ENCODE data around the gene CSNK1G1.

Gene CSNK1G1

DNA sequence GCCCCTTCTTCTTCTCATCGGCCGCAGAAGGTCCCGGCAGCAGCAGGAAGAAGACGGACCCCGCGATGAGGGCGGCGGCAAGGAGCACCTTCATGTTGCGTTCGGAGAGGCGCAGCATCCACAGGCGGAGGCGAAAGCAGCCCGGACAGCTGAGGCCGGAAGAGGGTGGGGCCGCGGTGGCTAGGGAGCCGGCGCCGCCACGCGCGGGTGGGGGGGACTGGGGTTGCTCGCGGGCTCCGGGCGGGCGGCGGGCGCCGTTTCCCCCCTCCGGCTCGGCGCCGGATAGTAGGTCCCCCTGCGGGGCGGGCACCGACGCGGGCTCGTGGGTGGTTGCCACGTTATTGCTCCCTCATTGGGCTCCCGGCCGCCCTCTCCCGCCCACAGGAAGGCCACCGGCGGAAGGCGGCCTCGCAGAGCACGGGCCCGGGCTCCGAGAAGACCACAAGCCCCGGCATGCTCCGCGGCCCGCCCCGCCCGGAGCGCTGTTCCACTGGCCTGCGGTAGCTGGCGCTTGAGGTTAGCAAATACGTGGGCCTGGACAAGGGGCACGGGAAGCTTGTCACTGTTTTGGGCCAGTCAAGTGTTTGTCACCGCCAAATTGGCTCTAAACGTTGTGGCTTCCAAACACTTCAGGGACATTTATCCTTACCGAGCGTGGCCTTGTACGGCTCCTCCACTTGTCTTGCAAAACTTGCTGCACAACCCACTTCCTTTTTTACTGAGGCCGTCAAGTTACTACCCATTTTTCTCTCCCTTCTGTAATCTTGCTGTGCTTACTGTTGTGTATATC is 192.9 kb downstream of the CSNK1G1 start, which contains the start of gene PPIB:
Gene PPIB, minus strand, starts transcription at position 154 of the 790 bp plus-strand sequence. Its CDS starts 36 bp downstream, at position 118.
- TF ChIP-seq, protein P1, sequence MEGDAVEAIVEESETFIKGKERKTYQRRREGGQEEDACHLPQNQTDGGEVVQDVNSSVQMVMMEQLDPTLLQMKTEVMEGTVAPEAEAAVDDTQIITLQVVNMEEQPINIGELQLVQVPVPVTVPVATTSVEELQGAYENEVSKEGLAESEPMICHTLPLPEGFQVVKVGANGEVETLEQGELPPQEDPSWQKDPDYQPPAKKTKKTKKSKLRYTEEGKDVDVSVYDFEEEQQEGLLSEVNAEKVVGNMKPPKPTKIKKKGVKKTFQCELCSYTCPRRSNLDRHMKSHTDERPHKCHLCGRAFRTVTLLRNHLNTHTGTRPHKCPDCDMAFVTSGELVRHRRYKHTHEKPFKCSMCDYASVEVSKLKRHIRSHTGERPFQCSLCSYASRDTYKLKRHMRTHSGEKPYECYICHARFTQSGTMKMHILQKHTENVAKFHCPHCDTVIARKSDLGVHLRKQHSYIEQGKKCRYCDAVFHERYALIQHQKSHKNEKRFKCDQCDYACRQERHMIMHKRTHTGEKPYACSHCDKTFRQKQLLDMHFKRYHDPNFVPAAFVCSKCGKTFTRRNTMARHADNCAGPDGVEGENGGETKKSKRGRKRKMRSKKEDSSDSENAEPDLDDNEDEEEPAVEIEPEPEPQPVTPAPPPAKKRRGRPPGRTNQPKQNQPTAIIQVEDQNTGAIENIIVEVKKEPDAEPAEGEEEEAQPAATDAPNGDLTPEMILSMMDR (IDR thresholded peaks at IDR 0.05): peak; percentile 5 to 26
- H3K4me3 ChIP-seq: peak within 1 kb of the TSS; percentile 74 to 84
- no peaks in the 10 kb centered on the region for H3K27me3 ChIP-seq
- intact Hi-C loops (cut with DNase I; ENCODE audit: low total_unique reads): loop anchor here (5.0 to 10.0 kb wide), 4 partner anchors 71 to 1449 kb away; partner anchors contain the start of genes CIAO2A, INTS14 and PCLAF
- peaks cover 0 to 43% (median 37%) of the 10 kb centered on the region in 4 donors for H3K4me1 ChIP-seq
- peak; percentile 97 to 99 for DNase-seq
- peaks cover 29 to 36% (median 33%) of the 10 kb centered on the region in 3 donors for H3K36me3 ChIP-seq
- H3K9me3 ChIP-seq: no peaks in the 10 kb centered on the region
- peak within 1 kb of the TSS; percentile 84 to 85 for H3K27ac ChIP-seq

DNA sequence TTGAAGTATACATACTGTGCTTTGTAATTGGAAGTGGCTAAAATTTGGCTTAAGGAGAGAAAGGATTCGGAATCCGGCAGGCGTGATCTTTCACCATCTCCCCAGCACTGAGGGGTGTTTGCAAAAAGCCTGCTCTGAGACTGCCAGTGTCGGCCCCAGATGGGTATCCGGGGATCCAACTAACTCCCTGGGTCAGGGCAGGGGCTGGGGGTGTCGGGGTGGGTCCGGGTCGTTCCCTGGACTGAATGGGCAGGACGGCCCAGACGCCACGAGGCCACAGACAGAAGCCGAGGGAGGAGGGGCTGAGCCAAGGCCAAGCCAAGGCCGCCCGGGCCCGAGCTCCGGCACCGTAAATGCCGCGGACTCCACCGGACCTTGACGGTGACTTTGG is 193.5 kb downstream of the CSNK1G1 start:
- Histone ChIP-seq H3K36me3 (peaks cover 35 to 42% (median 39%) of the 10 kb centered on the region in 3 donors), H3K4me3 (peak overlapping the region; percentile 74 to 84), H3K27me3 (no peaks in the 10 kb centered on the region), H3K4me1 (peaks cover 0 to 46% (median 37%) of the 10 kb centered on the region in 4 donors), H3K9me3 (no peaks in the 10 kb centered on the region), H3K27ac (peak overlapping the region; percentile 84 to 85)
- intact Hi-C loops (cut with DNase I; ENCODE audit: low total_unique reads): loop anchor here (5.0 to 10.0 kb wide), 4 partner anchors 70 to 1450 kb away; partner anchors contain the start of genes CIAO2A, INTS14 and PCLAF
- DNase-seq: no peak
- TF ChIP-seq, protein P1 (IDR thresholded peaks at IDR 0.05): no peak

DNA sequence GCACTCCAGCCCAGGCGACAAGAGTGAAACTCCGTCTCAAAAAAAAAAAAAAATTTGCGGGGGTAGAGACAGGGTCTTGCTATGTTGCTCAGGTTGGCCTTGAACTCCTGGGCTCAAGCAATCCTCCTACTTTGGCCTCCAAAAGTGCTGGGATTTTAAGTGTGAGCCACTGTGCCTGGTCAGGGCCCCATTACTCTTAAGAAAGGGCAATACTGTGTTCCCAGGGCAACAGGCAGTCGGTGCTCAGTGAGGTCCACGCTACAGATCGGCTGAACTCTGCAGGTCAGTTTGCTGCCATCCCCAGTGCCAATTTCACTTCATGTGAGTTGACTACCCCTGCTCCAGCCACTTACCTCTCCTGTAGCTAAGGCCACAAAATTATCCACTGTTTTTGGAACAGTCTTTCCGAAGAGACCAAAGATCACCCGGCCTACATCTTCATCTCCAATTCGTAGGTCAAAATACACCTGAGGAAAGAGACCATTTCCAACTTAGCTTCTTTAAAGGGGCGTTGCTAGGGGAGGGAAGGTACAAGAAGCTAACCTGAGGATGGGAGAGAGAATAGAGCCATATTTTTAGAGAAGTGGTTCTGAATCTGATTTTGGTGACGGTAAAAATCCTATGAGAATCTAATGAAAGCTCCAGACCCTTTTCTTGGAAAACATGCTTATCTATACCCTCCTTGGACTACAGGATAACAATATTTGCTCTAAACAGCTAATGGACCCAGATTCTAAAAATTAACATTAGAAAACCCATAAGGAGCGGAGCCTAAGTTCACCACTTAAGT is 194.1 kb downstream of the CSNK1G1 start:
- Histone ChIP-seq H3K27ac (peak overlapping the region; percentile 84 to 85), H3K27me3 (no peaks in the 10 kb centered on the region), H3K36me3 (peaks cover 40 to 48% (median 45%) of the 10 kb centered on the region in 3 donors)

DNA sequence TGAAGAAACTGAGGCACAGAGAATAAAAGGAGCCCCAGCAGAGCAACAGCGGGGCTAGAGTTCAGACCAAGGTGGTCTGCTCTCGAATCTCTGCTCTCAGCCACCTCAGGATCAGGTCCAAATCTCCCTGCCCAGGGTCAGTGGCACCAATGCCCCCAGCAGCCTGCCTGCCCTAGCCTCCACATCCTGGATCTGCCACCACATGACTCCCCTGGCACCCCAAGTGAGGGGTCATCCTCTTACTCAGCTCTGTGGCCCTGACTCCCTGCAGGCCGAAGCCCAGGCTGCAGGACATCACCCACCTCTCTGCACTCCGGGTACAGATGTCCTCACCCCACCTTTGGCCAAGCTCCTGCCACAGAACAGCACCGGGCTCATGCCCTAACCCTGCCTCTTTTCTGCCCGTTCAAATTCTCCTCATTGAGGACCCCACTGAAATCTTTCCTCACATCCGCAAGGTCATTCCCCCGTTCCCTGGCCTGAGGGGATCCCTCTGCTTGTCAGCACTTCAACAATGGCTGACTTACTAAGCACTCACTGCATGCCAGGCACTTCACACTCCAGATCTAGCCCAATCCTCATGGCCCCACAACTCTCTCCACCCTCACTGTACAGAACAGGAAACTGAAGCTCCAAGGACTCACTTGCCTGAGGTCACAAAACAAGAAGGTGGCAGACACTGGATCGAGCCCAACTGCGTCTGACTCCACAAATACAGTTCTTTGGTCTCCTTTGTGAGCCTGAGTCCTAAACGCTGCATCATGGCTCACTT is 197.4 kb downstream of the CSNK1G1 start:
- TF ChIP-seq, protein P1 (IDR thresholded peaks at IDR 0.05): no peak
- Histone ChIP-seq H3K36me3 (peaks cover 59 to 79% (median 70%) of the 10 kb centered on the region in 3 donors), H3K27ac (no peak overlapping the region), H3K4me1 (peaks cover 0 to 47% (median 30%) of the 10 kb centered on the region in 4 donors), H3K9me3 (no peaks in the 10 kb centered on the region), H3K27me3 (no peaks in the 10 kb centered on the region), H3K4me3 (no peak overlapping the region)
- DNase-seq: no peak
- intact Hi-C loops (cut with DNase I; ENCODE audit: low total_unique reads): no loop called here

More for the DNA sequence above, 194.1 kb downstream of the CSNK1G1 start:
- Histone ChIP-seq H3K4me1 (peaks cover 0 to 46% (median 37%) of the 10 kb centered on the region in 4 donors), H3K4me3 (peak overlapping the region; percentile 74 to 84), H3K9me3 (no peaks in the 10 kb centered on the region)
- intact Hi-C loops (cut with DNase I; ENCODE audit: low total_unique reads): loop anchor here (5.0 to 10.0 kb wide), 4 partner anchors 70 to 1450 kb away; partner anchors contain the start of genes CIAO2A, INTS14 and PCLAF
- TF ChIP-seq, protein P1 (IDR thresholded peaks at IDR 0.05): no peak
- no peak for DNase-seq
